Measurements from ENCODE around the gene RAB14. TPM values are rescaled to one million over a fixed set of nuclear protein-coding genes. Genes with fewer than 3 reads are reported as not detected.

Gene RAB14
- total RNA-seq (2014; rRNA removed; shearing (Covaris generic); ENCODE audit: low replicate concordance), result 17.4 and 49.5 TPM in 2 replicates

DNA sequence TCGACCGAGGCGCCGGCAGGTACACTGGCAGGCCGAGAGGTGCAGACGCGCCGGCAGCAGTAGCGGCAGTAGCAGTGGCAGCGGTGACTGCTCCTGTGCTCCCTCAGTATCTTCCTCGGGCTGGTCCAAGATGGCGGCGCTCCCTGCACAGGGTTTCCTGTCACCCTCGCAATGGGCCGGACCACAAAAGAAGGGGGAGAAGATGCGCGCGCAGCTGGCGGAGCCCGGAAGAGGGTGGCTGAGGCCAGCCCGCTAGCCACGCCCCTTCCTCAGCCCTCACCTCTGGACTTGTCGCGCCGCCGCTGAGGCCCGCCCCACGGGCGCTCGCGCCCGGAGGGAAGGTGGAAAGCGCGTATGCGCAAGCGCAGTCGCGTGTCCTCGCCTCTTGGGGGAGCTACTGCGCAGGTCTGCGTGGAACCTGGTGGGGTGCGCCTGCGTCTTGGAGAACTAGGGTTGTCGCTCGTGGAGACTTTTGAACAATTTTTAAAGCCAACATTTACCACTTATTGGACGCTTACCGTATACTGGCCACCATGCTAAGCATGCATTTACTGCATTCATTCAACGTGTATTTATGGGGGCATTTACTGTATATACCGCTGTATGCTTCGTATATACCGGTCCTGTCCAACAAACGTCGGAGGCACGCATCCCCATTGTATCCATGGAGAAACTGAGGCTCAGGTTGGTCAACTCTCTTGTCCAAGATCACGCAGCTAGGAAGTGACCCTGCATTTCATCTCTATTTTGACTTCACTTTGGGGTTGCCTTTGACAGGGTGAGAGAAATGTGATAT is at the start of gene RAB14:
TSS of gene RAB14 (minus strand) at position 132 of the 796 bp plus-strand sequence. CDS start 8,457 bp downstream, outside the sequence.
- no peaks in the 10 kb centered on the region for H3K27me3 ChIP-seq (ENCODE audit: low read length)
- H3K27ac ChIP-seq (ENCODE audit: low read length), result peak within 1 kb of the TSS; percentile 79
- peaks cover 8% of the 10 kb centered on the region for H3K36me3 ChIP-seq (ENCODE audit: insufficient read depth, low read length)
- H3K9me3 ChIP-seq (ENCODE audit: low read length), result no peaks in the 10 kb centered on the region
- peak within 1 kb of the TSS; percentile 3; the same call in 1 of the 2 replicates for H2AFZ ChIP-seq (ENCODE audit: low read length)
- H3K9me2 ChIP-seq (replicated peaks; ENCODE audit: insufficient read depth, low read length), result no peaks in the 10 kb centered on the region
- H3K9ac ChIP-seq (ENCODE audit: low read length), result peak within 1 kb of the TSS; percentile 96
- H3K4me2 ChIP-seq (ENCODE audit: low read depth, low read length, poor library complexity, severe bottlenecking), result peak within 1 kb of the TSS; percentile 93
- peaks cover 53% of the 10 kb centered on the region for H3K79me2 ChIP-seq (ENCODE audit: low read length)
- peaks cover 38% of the 10 kb centered on the region; the same call in 1 of the 2 replicates for H4K20me1 ChIP-seq (ENCODE audit: insufficient read depth, low read depth, low read length)
- DNase-seq, result peak; percentile 99
- H3K4me1 ChIP-seq (ENCODE audit: low read length), result peaks cover 68% of the 10 kb centered on the region
- peak within 1 kb of the TSS; percentile 91 for H3K4me3 ChIP-seq (ENCODE audit: low read length)

DNA sequence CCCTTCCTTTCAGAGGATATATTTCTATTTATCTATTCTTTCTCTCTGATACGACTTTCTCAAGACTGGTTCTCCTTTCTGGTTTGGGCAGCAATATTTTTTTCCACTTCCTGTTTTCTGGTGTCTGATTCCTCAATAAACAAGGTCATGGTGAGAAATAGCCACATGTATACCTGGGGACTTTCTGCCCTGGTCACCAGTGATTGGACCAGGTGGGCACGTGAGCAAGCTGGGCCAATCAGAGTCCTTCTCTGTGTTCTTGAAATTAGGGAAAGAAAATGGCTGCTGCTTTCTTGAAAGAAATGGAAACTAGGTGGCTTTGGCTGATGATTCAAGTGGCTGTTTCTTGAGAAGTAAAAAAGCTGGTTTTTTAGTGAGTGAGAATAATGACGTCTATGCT is 47.9 kb upstream of the RAB14 start:
- Histone ChIP-seq H3K4me1 (ENCODE audit: low read length) (peaks cover 6% of the 10 kb centered on the region), H3K9me3 (ENCODE audit: low read length) (no peaks in the 10 kb centered on the region), H3K27me3 (ENCODE audit: low read length) (no peaks in the 10 kb centered on the region), H3K4me3 (ENCODE audit: low read length) (no peak overlapping the region), H3K4me2 (ENCODE audit: low read depth, low read length, poor library complexity, severe bottlenecking) (no peak overlapping the region), H4K20me1 (ENCODE audit: insufficient read depth, low read depth, low read length) (no peaks in the 10 kb centered on the region), H3K9ac (ENCODE audit: low read length) (no peak overlapping the region), H3K36me3 (ENCODE audit: insufficient read depth, low read length) (no peaks in the 10 kb centered on the region), H3K79me2 (ENCODE audit: low read length) (no peaks in the 10 kb centered on the region), H3K9me2 (replicated peaks; ENCODE audit: insufficient read depth, low read length) (no peaks in the 10 kb centered on the region), H2AFZ (ENCODE audit: low read length) (no peak overlapping the region), H3K27ac (ENCODE audit: low read length) (no peak overlapping the region)
- no peak for DNase-seq

DNA sequence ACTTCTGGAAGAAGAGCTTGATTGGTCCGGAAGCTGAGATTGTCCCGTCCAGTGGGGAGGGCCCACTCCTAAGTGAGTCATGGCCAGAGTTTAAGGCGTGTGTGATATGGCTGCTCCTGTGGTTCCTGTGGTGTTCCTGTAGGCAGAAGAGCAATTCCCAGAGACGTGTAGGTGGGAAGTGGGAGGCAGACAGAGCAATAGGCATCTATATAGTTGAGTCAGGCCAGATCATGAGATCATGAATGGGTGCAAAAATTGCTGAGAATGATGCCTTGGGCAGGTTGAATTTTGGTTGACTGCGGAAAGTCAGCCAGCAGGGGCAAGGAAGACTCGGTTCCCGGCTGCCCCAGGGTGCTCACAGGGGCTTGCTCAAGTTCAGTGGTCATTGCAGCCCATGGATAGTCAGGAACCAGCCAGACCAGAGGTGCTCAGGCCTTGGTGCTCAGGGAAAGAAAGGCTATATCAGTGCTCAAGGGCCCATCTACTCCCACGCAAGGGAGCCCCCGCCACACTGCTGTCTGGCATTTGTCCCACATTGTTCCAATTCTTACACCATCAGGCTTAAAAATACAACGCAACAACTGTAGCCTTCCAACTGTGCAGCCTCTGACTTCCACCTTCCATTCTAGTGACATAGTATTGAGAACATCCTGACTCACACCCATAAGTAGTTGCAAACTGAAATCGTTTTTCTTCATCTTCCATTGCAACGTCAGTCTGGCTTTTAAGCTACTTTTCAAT is 45.3 kb upstream of the RAB14 start:
- no peak overlapping the region for H3K4me2 ChIP-seq (ENCODE audit: low read depth, low read length, poor library complexity, severe bottlenecking)
- no peaks in the 10 kb centered on the region for H3K79me2 ChIP-seq (ENCODE audit: low read length)
- H3K9ac ChIP-seq (ENCODE audit: low read length), result no peak overlapping the region

DNA sequence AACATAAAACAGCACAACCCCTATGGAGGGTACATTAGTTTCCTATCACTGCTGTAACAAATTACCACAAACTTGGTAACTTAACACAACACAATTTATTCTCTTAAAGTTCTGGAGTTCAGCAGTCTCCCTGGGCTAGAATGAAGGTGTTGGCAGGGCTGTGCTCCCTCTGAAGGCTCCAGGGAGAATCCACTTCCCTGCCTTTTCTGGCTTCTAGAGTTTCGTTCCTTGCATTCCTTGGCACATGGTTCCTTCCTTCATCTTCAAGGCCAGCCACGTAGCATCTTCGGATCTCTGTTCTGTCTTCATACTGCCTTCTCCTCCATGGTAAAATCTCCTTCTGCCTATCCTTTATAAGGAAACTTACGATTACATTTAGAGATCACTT is 41.3 kb upstream of the RAB14 start:
- H3K9ac ChIP-seq (ENCODE audit: low read length), result no peak overlapping the region

More for the DNA sequence above, 45.3 kb upstream of the RAB14 start:
- no peaks in the 10 kb centered on the region for H3K9me2 ChIP-seq (replicated peaks; ENCODE audit: insufficient read depth, low read length)
- peaks cover 6% of the 10 kb centered on the region; the same call in 1 of the 2 replicates for H3K9me3 ChIP-seq (ENCODE audit: low read length)
- peaks cover 3% of the 10 kb centered on the region for H3K4me1 ChIP-seq (ENCODE audit: low read length)
- no peak overlapping the region for H3K27ac ChIP-seq (ENCODE audit: low read length)
- H2AFZ ChIP-seq (ENCODE audit: low read length), result no peak overlapping the region
- H3K4me3 ChIP-seq (ENCODE audit: low read length), result no peak overlapping the region
- H3K36me3 ChIP-seq (ENCODE audit: insufficient read depth, low read length), result 0 out of 2 replicates have a peak, but pooled peaks cover 6% of the 10 kb centered on the region
- no peaks in the 10 kb centered on the region for H4K20me1 ChIP-seq (ENCODE audit: insufficient read depth, low read depth, low read length)
- H3K27me3 ChIP-seq (ENCODE audit: low read length), result no peaks in the 10 kb centered on the region
- DNase-seq, result no peak

DNA sequence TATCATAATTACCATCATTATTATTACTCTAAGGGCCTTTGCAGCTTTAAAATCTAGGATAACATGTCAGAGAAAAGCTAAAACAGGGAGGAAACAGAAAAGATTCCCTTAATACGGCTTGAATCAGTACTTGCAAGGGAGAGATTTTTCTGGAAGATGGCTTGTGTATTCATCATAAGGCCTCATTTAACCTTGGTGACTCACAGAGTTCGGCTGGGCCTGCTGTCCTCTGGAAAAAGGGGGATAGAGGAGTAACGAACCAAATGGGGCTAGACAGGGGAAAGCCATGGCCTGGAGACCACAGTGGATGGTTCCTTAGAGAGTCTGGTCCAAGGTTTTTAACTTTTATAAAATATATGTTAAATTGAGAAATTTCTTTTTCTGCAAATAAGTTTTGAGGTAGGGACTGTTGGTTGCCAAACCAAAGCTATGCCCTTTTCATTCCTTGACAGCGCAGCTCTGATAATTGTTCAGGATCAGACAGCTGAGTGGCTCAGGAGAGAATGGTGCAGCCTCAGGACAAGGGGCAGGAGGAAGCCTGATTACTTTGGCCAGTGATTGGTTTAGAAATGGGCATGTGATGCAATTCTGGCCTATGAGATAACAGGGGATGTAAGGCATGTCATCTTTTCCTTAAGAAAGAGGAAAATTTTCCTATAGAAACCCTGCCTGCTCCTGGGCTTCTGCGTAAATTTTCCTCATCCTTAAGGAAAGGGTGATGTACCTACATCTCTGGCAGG is 40.7 kb upstream of the RAB14 start:
- Histone ChIP-seq H3K27me3 (ENCODE audit: low read length) (no peaks in the 10 kb centered on the region), H3K4me3 (ENCODE audit: low read length) (no peak overlapping the region), H4K20me1 (ENCODE audit: insufficient read depth, low read depth, low read length) (no peaks in the 10 kb centered on the region), H3K9me2 (replicated peaks; ENCODE audit: insufficient read depth, low read length) (no peaks in the 10 kb centered on the region), H3K27ac (ENCODE audit: low read length) (no peak overlapping the region), H3K79me2 (ENCODE audit: low read length) (no peaks in the 10 kb centered on the region), H3K9me3 (ENCODE audit: low read length) (peaks cover 6% of the 10 kb centered on the region; the same call in 1 of the 2 replicates), H3K4me1 (ENCODE audit: low read length) (no peaks in the 10 kb centered on the region), H3K4me2 (ENCODE audit: low read depth, low read length, poor library complexity, severe bottlenecking) (no peak overlapping the region), H3K9ac (ENCODE audit: low read length) (no peak overlapping the region), H3K36me3 (ENCODE audit: insufficient read depth, low read length) (0 out of 2 replicates have a peak, but pooled peaks cover 6% of the 10 kb centered on the region), H2AFZ (ENCODE audit: low read length) (no peak overlapping the region)
- no peak for DNase-seq

More for the DNA sequence above, 41.3 kb upstream of the RAB14 start:
- Histone ChIP-seq H3K9me2 (replicated peaks; ENCODE audit: insufficient read depth, low read length) (no peaks in the 10 kb centered on the region), H3K4me1 (ENCODE audit: low read length) (no peaks in the 10 kb centered on the region), H4K20me1 (ENCODE audit: insufficient read depth, low read depth, low read length) (no peaks in the 10 kb centered on the region), H3K27ac (ENCODE audit: low read length) (no peak overlapping the region), H3K9me3 (ENCODE audit: low read length) (peaks cover 6% of the 10 kb centered on the region; the same call in 1 of the 2 replicates), H3K36me3 (ENCODE audit: insufficient read depth, low read length) (0 out of 2 replicates have a peak, but pooled peaks cover 6% of the 10 kb centered on the region), H3K79me2 (ENCODE audit: low read length) (no peaks in the 10 kb centered on the region), H3K4me2 (ENCODE audit: low read depth, low read length, poor library complexity, severe bottlenecking) (no peak overlapping the region), H3K4me3 (ENCODE audit: low read length) (no peak overlapping the region), H2AFZ (ENCODE audit: low read length) (no peak overlapping the region), H3K27me3 (ENCODE audit: low read length) (no peaks in the 10 kb centered on the region)
- no peak for DNase-seq

DNA sequence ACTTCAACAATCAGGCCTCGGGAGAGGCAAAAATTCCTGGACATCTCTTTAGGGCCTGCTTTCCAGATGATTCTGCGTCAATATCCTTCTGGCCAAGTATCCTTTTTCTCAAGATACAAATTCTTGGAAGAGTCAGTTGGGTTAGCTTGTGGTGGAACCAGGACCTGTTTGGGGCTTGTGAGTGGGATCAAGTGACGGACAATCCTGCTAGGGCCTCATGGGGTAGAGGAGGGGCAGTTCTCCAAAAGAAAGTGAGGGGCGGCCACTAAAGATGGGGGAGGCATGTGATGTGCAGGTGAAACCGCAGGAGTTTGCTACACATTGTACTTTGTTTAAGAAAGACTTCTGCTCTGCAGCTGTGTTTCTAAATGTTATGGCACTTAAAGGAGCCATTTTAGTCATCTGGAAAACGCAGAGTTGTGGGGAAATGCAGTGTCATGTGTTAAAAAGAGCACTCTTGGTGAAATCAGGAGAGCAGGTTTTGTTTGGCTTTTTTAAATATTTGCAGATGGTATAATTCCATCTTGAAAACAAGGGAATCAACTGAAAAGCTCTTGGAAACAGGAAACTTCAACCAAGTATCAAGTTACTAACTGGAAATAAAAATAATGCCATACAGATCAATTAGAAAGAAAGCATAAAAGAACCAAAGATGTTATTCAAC is 38.9 kb upstream of the RAB14 start:
- H3K27ac ChIP-seq (ENCODE audit: low read length), result no peak overlapping the region
- no peaks in the 10 kb centered on the region for H3K27me3 ChIP-seq (ENCODE audit: low read length)
- H3K4me3 ChIP-seq (ENCODE audit: low read length), result no peak overlapping the region
- no peak overlapping the region for H3K4me2 ChIP-seq (ENCODE audit: low read depth, low read length, poor library complexity, severe bottlenecking)
- H2AFZ ChIP-seq (ENCODE audit: low read length), result no peak overlapping the region
- H4K20me1 ChIP-seq (ENCODE audit: insufficient read depth, low read depth, low read length), result no peaks in the 10 kb centered on the region
- DNase-seq, result no peak
- H3K9me3 ChIP-seq (ENCODE audit: low read length), result peaks cover 6% of the 10 kb centered on the region; the same call in 1 of the 2 replicates
- no peak overlapping the region for H3K9ac ChIP-seq (ENCODE audit: low read length)
- H3K36me3 ChIP-seq (ENCODE audit: insufficient read depth, low read length), result 0 out of 2 replicates have a peak, but pooled peaks cover 6% of the 10 kb centered on the region
- no peaks in the 10 kb centered on the region for H3K9me2 ChIP-seq (replicated peaks; ENCODE audit: insufficient read depth, low read length)
- H3K4me1 ChIP-seq (ENCODE audit: low read length), result no peaks in the 10 kb centered on the region
- no peaks in the 10 kb centered on the region for H3K79me2 ChIP-seq (ENCODE audit: low read length)

DNA sequence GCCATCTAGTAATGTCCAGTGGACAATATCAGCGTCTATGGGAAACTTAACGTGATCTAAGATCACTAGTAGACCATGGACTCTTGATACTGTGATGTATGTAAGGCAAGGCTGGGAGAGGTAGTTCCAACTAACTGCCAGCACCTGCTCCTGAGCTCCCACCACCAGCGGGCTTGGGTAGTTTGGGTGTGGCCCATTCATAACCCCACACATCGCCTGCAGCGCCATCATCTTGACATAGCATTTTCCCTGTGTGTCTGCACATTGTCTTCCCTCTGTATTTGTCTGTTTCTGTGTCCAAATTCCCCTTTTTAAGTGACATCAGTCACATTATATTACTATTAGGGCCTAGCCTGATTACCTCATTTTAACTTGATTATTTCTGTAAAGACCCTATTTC is 38.2 kb upstream of the RAB14 start:
- H2AFZ ChIP-seq (ENCODE audit: low read length), result no peak overlapping the region
- no peak overlapping the region for H3K4me3 ChIP-seq (ENCODE audit: low read length)
- H3K27ac ChIP-seq (ENCODE audit: low read length), result no peak overlapping the region
- no peaks in the 10 kb centered on the region for H3K9me2 ChIP-seq (replicated peaks; ENCODE audit: insufficient read depth, low read length)
- H3K9ac ChIP-seq (ENCODE audit: low read length), result no peak overlapping the region
- no peaks in the 10 kb centered on the region for H4K20me1 ChIP-seq (ENCODE audit: insufficient read depth, low read depth, low read length)
- H3K4me2 ChIP-seq (ENCODE audit: low read depth, low read length, poor library complexity, severe bottlenecking), result no peak overlapping the region
- H3K36me3 ChIP-seq (ENCODE audit: insufficient read depth, low read length), result peaks cover 6% of the 10 kb centered on the region; the same call in 1 of the 2 replicates
- peaks cover 6% of the 10 kb centered on the region; the same call in 1 of the 2 replicates for H3K9me3 ChIP-seq (ENCODE audit: low read length)
- DNase-seq, result no peak
- H3K4me1 ChIP-seq (ENCODE audit: low read length), result no peaks in the 10 kb centered on the region
- H3K27me3 ChIP-seq (ENCODE audit: low read length), result no peaks in the 10 kb centered on the region
- no peaks in the 10 kb centered on the region for H3K79me2 ChIP-seq (ENCODE audit: low read length)
